Activated naive CD4-positive, alpha-beta T cell treated with Interleukin-2 at 50 U/mL for 16 hours (primary cell): ENCODE data around the gene TBC1D22A.

Experiments used
- DNase-seq: peaks from one replicate; pipeline ENCODE4 v3.0.0-alpha.2; 2020

TBC1D22A gene

GRCh38 chr22:46937939-46938338 is 175.5 kb downstream of the TBC1D22A start:
- no peak for DNase-seq

- no peak for DNase-seq
Measured at GRCh38 chr22:46941968-46942798, 179.7 kb downstream of the TBC1D22A start.

- DNase-seq = no peak
Measured at GRCh38 chr22:46942799-46943785, 180.6 kb downstream of the TBC1D22A start.

- no peak for DNase-seq
Measured at GRCh38 chr22:46945481-46945880, 183.0 kb downstream of the TBC1D22A start.

GRCh38 chr22:46946383-46946962 is 184.0 kb downstream of the TBC1D22A start:
- no peak for DNase-seq

GRCh38 chr22:46947516-46948257 is 185.2 kb downstream of the TBC1D22A start:
- DNase-seq = no peak

GRCh38 chr22:46948411-46949144 is 186.1 kb downstream of the TBC1D22A start:
- DNase-seq = no peak

GRCh38 chr22:46951350-46951749 is 188.9 kb downstream of the TBC1D22A start:
- DNase-seq = no peak

- DNase-seq = no peak
Measured at GRCh38 chr22:46951973-46952372, 189.5 kb downstream of the TBC1D22A start.

- no peak for DNase-seq
Measured at GRCh38 chr22:46953968-46954765, 191.7 kb downstream of the TBC1D22A start.

GRCh38 chr22:46954781-46955180 is 192.3 kb downstream of the TBC1D22A start:
- DNase-seq = no peak

GRCh38 chr22:46956498-46957215 is 194.2 kb downstream of the TBC1D22A start:
- no peak for DNase-seq

- no peak for DNase-seq
Measured at GRCh38 chr22:46957521-46957920, 195.1 kb downstream of the TBC1D22A start.

- DNase-seq = no peak
Measured at GRCh38 chr22:46958191-46958590, 195.7 kb downstream of the TBC1D22A start.

- DNase-seq = no peak
Measured at GRCh38 chr22:46958658-46959057, 196.2 kb downstream of the TBC1D22A start.

- no peak for DNase-seq
Measured at GRCh38 chr22:46959369-46959768, 196.9 kb downstream of the TBC1D22A start.

GRCh38 chr22:46961591-46962295 is 199.3 kb downstream of the TBC1D22A start:
- no peak for DNase-seq

- no peak for DNase-seq
Measured at GRCh38 chr22:46962406-46962805, 200.0 kb downstream of the TBC1D22A start.
